ENCODE measurements around the gene GRID2IP. TPM values are rescaled to one million over a fixed set of nuclear protein-coding genes. Genes with fewer than 3 reads are reported as not detected.

GRID2IP gene
- total and polyA plus RNA-seq, 2 of the 8 experiments (the other 6 are each of a cell fraction or from before 2014, with no cell fraction given): 0.80 to 1.3 TPM

- H3K4me3 ChIP-seq (ENCODE audit: extremely low read depth in 1 of 4, insufficient read depth in 2 of 4, low read depth in 3 of 4, low read length in 4 of 4): peak overlapping the region in 2 of 4 experiments; percentile 17 to 45; a peak in 4 of 8 replicates
- H3K4ac ChIP-seq (replicated peaks; ENCODE audit: insufficient read length, low read depth, low read length): no peak overlapping the region
- no peak overlapping the region for H3K14ac ChIP-seq (ENCODE audit: insufficient read length)
- H3K79me2 ChIP-seq (ENCODE audit: control insufficient read depth in 1 of 2, insufficient read depth in 2 of 2, low read length in 2 of 2): no peaks in the 10 kb centered on the region
- 23% methylated on average over 17 of the region's 17 CpGs; no CpG with 5 or more reads in 1 of the 2 experiments for WGBS, 2 experiments (ENCODE audit: extremely low coverage in 1 of 2, insufficient coverage in 1 of 2, insufficient read length in 1 of 2, insufficient replicate concordance in 2 of 2, low coverage in 1 of 2, low lambda C conversion rate in 2 of 2, missing lambda C conversion rate in 1 of 2)
- no peak overlapping the region for H2BK20ac ChIP-seq (ENCODE audit: low read length)
- H3K79me1 ChIP-seq (ENCODE audit: low read depth, low read length): no peaks in the 10 kb centered on the region
- H3K23ac ChIP-seq (ENCODE audit: insufficient read length): no peak overlapping the region
- H3K27ac ChIP-seq (ENCODE audit: low read depth, low read length): no peak overlapping the region
- no peak overlapping the region for H3K9ac ChIP-seq (replicated peaks in 1 of 4; ENCODE audit: extremely low read depth in 1 of 4, low read depth in 3 of 4, low read length in 3 of 4)
- H4K91ac ChIP-seq (replicated peaks; ENCODE audit: insufficient read length, low read length): peak overlapping the region; percentile 93
- no peaks in the 10 kb centered on the region for H3K9me3 ChIP-seq (ENCODE audit: insufficient read depth in 2 of 2, low read depth in 1 of 2, low read length in 1 of 2)
- CTCF ChIA-PET (ENCODE audit: partially characterized antibody): interaction anchor here (0.6 to 5.6 kb wide), 33 partner anchors 8 to 1422 kb away, joined by 3 to 63 read pairs (median 4); partner anchors contain the start of gene INTS15
- H2AK5ac ChIP-seq (ENCODE audit: low read depth, low read length): no peak overlapping the region
- peak overlapping the region; percentile 4 to 67; a peak in 3 of 4 replicates for H3K4me2 ChIP-seq (ENCODE audit: insufficient read depth in 1 of 2, low read depth in 2 of 2, low read length in 2 of 2)
- no peaks in the 10 kb centered on the region for H3K36me3 ChIP-seq (ENCODE audit: control insufficient read depth in 2 of 4, insufficient read depth in 4 of 4, low read length in 3 of 4)
- no peak overlapping the region for H2BK15ac ChIP-seq (ENCODE audit: low read length)
- peak; percentile 79 for FAIRE-seq
- no peak overlapping the region for H3K56ac ChIP-seq (replicated peaks; ENCODE audit: insufficient read length, low read depth, low read length)
- no peaks in the 10 kb centered on the region for H3K23me2 ChIP-seq (ENCODE audit: low read depth, low read length)
- H3K27me3 ChIP-seq (replicated peaks in 1 of 4; ENCODE audit: control insufficient read depth in 3 of 4, extremely low read depth in 1 of 4, insufficient read depth in 3 of 4, low read length in 3 of 4): no peaks in the 10 kb centered on the region
- POLR2A ChIA-PET (ENCODE audit: partially characterized antibody): interaction anchor here (0.6 to 1.6 kb wide), 7 partner anchors 14 to 460 kb away, joined by 3 to 5 read pairs (median 3); partner anchors contain the start of gene INTS15
- no peak overlapping the region for H2BK5ac ChIP-seq (ENCODE audit: low read depth, low read length)
- peak overlapping the region; percentile 85; the same call in 1 of the 2 replicates for H4K8ac ChIP-seq (ENCODE audit: extremely low read depth, insufficient read depth, low read length)
- no peak overlapping the region; the same call in 1 of the 2 replicates for H3K18ac ChIP-seq (ENCODE audit: extremely low read depth, low read length)
- no peaks in the 10 kb centered on the region for H4K20me1 ChIP-seq (replicated peaks in 1 of 2; ENCODE audit: control insufficient read depth in 1 of 2, insufficient read depth in 2 of 2, low read length in 2 of 2)
- H2BK120ac ChIP-seq (replicated peaks; ENCODE audit: low read depth, low read length): no peak overlapping the region
- peak overlapping the region; percentile 31; the same call in 1 of the 2 replicates for H2AFZ ChIP-seq (ENCODE audit: low read length)
- DNase-seq (ENCODE audit: low read depth in 1 of 2, low spot score in 2 of 2): peak; percentile 57 to 81
- no peaks in the 10 kb centered on the region for H3K4me1 ChIP-seq (replicated peaks in 1 of 4; ENCODE audit: control insufficient read depth in 3 of 4, insufficient read depth in 4 of 4, low read length in 3 of 4)
- peak overlapping the region; percentile 81 for H4K5ac ChIP-seq (ENCODE audit: insufficient read length, low read depth, low read length)
- no peak overlapping the region for H2BK12ac ChIP-seq (ENCODE audit: low read depth, low read length)
- TF ChIP-seq, protein P1, sequence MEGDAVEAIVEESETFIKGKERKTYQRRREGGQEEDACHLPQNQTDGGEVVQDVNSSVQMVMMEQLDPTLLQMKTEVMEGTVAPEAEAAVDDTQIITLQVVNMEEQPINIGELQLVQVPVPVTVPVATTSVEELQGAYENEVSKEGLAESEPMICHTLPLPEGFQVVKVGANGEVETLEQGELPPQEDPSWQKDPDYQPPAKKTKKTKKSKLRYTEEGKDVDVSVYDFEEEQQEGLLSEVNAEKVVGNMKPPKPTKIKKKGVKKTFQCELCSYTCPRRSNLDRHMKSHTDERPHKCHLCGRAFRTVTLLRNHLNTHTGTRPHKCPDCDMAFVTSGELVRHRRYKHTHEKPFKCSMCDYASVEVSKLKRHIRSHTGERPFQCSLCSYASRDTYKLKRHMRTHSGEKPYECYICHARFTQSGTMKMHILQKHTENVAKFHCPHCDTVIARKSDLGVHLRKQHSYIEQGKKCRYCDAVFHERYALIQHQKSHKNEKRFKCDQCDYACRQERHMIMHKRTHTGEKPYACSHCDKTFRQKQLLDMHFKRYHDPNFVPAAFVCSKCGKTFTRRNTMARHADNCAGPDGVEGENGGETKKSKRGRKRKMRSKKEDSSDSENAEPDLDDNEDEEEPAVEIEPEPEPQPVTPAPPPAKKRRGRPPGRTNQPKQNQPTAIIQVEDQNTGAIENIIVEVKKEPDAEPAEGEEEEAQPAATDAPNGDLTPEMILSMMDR (IDR thresholded peaks at IDR 0.05; ENCODE audit: control extremely low read depth in 1 of 3, insufficient read depth in 1 of 3, low read depth in 1 of 3, low read length in 3 of 3): peak; percentile 78 to 91 (median 88)
- peak; percentile 43; the same call in 1 of the 2 replicates for TF ChIP-seq MAX (IDR thresholded peaks at IDR 0.05)
- TF ChIP-seq GABPA (IDR thresholded peaks at IDR 0.05; ENCODE audit: borderline replicate concordance, insufficient read depth, low read length): peak; percentile 40; the same call in 1 of the 2 replicates
- no peak for TF ChIP-seq JUN (IDR thresholded peaks at IDR 0.05; ENCODE audit: low read depth, low read length)
- TF ChIP-seq TBP (IDR thresholded peaks at IDR 0.05; ENCODE audit: low read depth, low read length): peak; percentile 47; the same call in 1 of the 2 replicates
- no peak for TF ChIP-seq SP2 (IDR thresholded peaks at IDR 0.05; ENCODE audit: low read length)
- TF ChIP-seq CHD2 (IDR thresholded peaks at IDR 0.05; ENCODE audit: low read length): no peak
- no peak for TF ChIP-seq SIX5 (IDR thresholded peaks at IDR 0.05; ENCODE audit: low read depth, low read length)
- peak; percentile 89 for TF ChIP-seq RAD21 (IDR thresholded peaks at IDR 0.05 in 1 of 2, conservative IDR thresholded peaks at IDR 0.05 in 1 of 2; ENCODE audit: low read depth in 2 of 2, low read length in 2 of 2)
Measured at GRCh38 chr7:6516387-6516983, 34.8 kb downstream of the GRID2IP start.
